ENCODE measurements around the gene GPR39.

The GPR39 gene

DNA sequence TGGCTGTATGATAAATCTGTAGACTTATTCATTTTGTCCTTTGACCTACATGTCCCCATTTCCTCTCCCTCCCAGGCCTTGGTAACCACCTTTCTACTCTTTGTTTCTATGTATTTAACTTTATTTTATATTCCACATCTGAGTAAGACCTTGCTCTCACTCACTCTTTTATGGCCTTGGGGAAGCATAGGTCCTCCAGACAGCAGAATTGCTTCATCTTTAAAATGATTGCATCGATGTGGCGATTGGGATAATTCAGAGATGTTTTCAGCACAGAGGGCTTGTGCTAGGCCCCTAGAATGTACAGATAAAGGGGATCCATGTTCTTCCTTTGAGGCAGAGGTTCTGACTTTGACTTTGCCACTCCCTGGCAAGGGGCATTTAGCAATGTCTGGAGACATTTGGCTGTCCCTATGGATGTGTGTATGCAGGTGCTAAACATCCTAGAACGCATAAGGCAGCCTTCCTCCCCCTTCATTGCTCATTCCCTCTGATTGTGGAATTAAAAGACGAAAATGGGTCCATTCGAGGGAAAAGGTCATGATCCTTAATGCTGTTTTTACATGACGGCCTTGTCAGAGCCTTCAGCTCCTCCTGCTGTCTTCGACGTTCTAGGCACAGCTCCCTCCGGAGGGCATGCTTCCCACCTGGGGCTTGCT, 1.2 kb upstream of the GPR39 start:
- DNase-seq = no peak

DNA sequence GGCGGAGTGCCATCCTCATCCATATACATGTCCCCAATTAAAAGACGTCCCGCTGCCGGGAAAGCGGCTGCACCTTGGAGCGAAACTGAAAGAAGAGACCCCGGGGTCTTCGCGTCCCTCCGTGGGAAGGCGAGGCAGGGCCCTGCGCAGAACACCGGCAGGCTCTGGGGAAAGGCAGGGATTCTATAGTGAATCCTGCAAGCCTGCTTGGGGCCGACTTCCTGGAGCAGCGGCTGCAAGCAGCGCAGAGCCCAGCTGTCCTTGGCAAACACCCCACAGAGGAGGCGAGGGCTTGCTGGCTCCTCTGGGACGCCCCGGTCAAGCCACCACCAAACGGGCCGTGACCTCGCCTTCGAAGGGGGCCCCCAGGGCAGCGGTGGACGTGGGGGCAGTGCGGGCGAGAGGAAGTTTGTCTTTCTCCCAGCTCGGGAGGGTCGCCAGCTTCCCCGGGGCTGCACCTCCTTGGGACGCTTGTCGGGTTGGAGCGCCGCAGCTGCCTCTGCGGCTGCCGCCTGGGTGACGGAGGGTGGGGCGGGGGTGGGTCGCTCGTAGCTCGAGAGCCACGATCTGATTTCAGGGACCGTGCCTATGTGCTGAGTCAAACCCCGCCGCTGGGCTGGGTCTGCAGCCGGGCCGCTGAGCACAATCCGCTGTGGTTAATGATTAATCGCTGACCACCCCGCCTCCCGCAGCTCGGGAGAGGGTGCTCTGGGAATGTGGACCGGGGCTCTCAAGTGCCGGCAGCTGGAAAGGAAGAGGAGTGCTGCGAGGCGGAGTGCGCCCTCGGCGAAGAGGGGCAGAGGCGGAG, 486 bp upstream of the GPR39 start:
- DNase-seq = no peak

DNA sequence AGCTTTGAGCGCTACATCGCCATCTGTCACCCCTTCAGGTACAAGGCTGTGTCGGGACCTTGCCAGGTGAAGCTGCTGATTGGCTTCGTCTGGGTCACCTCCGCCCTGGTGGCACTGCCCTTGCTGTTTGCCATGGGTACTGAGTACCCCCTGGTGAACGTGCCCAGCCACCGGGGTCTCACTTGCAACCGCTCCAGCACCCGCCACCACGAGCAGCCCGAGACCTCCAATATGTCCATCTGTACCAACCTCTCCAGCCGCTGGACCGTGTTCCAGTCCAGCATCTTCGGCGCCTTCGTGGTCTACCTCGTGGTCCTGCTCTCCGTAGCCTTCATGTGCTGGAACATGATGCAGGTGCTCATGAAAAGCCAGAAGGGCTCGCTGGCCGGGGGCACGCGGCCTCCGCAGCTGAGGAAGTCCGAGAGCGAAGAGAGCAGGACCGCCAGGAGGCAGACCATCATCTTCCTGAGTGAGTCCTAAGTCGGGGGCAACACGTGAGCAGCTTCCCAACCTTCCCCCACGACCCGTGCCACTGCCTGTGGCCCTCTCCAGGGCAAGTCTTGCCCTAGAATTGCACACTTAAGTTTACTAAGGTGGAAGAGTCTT, 928 bp downstream of the GPR39 start:
- DNase-seq = no peak

DNA sequence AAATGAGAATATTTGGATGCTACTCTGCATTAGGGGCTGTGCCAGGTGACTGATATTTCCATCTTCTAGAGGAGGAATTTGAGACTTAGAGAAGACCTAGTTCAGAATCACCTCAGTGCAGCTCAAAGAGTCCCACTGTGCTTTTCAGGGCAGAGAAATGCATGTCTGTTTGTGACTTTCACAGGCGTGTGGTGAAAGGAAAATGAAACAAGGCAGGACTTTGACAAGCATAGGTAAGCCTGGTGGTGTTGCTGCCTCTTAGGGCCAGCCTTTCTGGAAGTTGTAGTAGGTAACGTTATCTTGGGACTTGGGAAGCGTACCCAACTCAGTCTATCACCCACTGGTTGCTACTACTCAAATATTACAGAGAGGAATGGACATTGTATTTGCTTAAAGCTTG, 2.6 kb downstream of the GPR39 start:
- DNase-seq = no peak

DNA sequence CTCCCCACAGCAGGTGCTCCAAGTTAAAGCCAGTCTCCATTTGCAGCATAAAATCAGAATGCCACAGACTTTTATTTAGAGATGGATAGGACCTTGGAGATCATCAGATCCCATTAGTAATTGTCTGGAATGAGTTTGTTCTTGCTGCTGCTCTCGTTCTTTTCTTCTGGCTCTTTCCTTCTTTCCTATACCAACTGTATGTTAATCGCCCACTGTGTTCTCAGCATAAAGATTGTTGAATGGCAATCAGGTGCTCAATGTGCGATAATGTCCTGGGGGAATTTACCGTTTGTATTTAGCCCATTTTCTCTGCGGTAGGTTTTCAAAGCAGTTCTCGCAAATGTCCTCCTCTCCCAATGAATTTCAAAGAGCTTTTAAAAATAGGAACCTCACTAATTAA, 3.3 kb downstream of the GPR39 start:
- no peak for DNase-seq

DNA sequence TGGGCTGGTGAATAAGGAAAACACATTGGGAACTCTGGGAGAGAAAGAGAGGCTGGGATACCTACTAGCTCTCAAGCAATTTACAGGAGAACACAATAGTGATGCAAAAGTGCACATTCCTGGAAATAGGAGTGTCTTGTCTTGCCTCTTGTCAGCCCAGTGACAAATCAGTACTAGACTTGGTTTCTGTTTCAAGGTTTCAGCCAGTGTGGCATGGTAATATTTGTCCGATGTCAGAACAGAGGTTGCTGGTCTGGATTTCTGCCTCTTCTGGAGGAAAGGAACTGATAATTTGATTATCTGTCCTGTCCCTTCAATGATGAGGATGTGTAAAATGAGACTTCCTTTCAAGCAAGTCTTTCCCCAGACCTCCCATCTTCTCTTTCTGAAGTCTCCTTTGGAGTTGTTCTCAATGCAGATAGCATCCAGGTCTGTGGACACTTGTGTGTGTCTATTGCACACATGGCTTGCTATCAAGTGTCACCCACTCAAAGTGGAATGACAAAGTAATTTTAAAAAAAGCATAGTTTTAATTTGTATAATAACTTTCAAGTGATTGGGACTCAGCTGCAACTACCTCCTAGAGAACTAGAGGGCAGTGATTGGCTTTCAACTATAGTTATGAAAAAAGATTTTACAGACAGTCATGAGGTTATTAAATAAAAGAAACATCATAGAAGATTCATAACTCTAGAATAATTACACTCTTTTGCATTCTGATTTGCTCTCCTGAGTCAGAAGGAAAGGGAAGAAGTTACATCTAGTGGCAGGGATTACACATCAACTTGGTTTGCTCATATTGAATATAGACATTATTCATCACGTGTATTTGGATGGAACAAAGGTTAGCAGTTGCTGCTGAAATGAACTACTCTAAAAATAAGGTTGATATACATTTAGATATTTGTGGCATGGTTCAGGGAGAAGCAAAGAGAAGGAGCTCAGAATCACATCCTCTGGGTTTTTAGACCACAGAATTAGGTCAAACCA, 4.5 kb downstream of the GPR39 start:
- no peak for DNase-seq

DNA sequence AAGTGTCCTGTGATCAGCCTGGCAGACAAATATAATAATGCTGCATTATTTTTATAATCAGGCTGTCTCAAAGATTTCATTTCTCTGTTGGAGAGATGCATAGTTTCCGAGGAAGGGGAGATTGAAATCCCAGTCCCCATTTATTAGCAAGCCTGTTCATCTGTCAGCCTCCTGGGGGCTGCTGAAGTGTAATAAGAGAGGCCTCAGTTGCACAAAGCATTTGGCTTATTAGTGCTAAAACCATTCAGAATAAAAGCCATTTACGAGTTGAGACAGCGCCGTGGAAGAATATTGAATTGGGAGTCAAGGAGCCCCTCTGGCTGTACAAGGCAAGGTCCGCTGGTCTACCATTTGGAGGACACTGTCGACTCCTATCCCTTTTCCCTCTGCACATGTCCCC, 6.1 kb downstream of the GPR39 start:
- no peak for DNase-seq

DNA sequence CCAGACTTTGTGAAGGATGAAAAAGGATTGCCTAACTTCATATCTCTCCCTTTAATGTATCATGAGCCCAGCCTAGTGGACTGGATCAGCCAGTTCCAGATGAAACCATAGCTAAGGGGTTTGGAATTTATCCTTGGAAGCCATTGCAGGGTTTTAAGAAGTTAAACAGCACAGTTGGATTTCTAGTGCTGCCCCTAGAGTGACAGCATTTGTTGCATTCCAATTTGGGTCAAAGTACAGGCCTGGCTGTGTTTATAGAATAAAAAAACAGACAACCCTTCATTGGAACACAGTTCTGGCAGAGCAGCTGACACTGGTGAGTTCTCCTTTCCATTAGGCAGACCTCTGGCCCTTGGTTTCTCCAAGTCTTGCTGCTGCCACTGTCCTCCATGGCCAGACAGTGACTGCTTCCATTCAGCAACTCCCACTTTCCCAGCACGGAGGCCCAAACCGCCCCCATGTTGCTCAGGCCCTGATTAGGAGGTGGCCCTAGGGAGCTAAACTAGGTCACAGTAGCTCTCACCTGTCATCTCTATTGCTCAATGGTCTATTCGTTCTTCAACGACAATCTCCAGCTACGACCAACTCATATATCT, 8.0 kb downstream of the GPR39 start:
- no peak for DNase-seq

DNA sequence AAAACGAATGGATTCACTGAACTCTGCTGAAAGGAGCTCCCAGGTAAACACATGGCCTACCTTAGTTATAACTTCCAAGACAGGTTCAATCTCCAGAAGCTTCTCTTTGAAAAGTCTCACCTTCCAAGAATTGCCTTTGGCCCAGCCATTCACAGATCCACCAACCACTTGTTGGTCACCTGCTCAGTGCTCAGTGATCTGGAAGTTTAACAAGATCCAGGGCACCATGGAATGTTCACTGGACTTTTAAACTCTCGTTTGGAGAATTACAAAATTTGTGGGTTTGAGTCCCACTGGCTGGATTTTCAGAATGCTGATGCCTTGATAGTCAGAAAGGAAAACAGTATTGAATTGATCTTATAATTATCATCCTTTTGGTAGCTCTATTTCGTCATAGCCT, 9.4 kb downstream of the GPR39 start:
- DNase-seq = no peak

DNA sequence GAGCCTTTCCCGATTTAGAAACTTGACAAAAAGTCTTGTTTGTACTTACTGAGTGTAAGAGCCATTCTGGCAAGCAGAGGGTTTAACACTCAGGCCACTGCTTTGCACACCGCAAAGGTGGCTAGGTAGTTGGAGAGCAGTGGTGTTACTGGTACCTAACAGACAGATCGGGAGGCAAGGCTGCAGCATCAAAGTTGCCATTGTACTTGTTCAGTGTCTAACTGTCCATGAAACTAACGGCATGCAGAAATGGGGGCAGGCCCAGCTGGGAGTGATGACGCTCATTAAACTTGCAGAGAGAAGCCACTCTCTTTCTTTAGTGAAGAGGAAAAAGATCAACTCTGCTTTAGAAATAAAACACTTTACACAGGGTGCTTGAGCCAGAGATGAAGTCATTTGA, 10.1 kb downstream of the GPR39 start:
- no peak for DNase-seq

DNA sequence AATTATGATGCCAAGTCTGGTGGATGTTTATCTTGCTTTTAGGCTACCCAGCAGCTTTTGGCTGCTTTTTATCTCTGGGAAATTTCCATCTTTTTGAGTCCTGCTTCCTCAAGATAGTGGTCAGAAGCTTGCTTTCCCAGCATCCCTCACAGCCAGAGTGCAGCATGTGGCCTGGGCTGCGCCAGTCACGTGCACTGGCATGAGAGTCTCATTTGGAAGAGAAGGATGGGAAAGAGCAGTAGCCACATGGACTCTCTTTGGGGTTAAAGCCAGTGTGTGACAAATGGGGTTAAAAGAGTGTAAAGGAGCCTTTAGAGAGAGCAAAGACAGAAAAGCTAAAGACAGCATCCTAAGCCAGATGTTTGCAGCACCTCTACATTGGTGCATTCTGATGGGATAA, 12.7 kb downstream of the GPR39 start:
- DNase-seq = no peak

DNA sequence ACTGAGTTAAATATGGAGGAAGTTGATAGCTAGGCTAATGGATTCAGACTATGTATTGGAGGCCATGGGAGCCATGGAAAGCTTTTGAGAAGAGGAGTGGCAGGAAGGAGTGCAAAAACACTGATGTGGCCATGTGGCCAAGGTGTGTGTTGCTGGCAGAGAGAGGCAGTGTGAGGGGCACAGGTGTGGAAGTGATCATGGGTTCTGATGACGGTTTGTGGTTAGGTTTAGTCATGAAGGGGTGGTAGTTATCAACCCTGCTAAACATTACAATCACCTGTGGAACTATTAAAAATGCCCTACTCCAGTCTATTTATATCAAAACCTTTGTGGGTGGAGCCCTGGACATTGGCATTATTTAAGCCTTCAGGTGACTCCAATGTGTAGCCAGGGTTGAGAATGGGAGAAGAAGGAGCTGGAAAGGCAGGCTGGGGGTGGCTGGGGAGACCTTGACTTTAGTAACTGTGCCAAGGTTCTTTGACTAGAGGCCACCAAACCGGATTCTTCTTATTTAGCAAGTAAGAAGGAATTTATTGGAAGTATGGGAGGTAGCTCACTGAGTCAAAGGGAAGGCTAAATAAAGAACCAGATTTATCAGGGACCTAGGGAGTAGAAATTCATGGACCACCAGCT, 13.5 kb downstream of the GPR39 start:
- no peak for DNase-seq

DNA sequence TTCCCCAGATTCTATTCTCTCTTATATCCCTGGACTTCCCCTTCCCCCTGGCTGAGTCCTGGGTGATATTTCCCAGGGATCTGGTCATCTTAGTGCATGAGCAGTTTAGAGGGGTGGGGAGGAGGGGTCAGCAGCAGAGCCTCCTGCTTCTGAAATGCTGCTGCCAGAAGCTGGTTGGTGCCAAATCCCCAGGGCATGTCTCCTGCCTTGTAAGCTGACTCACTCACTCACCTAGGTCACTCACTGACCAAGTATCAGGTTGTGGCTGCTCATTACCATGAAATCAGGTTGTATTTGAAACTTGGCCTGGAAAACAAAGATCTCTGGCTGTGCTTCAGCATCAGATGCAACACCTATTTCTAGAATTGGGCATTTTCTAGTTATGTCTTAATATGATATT, 14.3 kb downstream of the GPR39 start:
- no peak for DNase-seq

DNA sequence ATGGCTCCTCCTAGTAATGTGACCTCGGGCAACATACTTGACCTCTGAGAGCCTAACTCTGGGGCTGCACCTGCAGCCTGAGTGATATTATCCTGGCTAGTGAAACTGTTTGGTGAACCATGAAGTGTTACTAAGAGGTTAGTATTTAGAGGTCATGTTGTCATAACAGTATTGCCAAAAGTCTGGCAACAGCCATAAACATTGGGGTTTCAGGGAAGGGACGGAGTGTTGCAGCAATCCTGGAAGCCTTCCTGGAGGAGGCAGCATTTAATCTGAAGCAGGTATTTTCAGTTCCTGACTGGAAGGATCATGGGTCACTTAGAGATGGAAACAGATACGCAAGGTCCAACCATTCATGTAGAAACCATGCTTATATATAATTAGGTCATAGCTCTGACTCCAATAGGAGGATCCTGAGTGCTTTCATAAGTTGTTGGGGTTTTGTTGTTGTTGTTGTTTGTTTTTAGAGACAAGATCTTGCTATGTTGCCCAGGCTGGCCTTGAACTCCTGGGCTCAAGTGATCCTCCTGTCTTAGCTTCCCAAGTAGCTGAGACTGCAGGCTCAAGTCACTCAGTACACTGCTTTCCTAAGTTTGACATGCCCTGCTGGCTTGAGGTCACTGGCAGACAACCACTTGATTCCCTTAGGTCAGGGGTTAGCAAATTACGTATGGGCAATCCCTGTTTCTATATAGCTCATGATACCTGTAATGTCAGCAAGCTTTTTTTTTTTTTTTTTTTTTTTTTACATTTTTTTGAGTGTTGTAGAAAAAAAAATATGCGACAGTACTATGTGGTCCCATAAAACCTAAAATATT, 21.5 kb downstream of the GPR39 start:
- no peak for DNase-seq

DNA sequence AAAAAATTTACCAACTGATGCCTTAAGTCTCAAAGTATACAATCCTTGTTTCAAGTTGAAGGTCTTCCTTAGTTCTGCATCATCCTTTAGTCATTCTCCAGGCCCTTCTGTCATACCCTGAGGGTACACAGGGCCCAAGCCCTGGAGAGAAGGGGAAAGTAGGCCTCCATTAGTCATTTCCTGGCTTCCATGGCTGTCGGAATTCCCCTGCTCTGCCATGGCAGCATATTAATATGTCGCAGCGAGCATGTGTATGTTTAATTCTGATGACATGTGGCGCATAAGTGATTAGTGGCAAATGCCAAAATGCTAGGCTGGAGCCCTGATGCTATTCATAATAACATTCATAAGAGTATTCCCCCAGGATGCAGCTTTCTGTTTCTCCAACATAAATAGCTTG, 22.1 kb downstream of the GPR39 start:
- DNase-seq = no peak

DNA sequence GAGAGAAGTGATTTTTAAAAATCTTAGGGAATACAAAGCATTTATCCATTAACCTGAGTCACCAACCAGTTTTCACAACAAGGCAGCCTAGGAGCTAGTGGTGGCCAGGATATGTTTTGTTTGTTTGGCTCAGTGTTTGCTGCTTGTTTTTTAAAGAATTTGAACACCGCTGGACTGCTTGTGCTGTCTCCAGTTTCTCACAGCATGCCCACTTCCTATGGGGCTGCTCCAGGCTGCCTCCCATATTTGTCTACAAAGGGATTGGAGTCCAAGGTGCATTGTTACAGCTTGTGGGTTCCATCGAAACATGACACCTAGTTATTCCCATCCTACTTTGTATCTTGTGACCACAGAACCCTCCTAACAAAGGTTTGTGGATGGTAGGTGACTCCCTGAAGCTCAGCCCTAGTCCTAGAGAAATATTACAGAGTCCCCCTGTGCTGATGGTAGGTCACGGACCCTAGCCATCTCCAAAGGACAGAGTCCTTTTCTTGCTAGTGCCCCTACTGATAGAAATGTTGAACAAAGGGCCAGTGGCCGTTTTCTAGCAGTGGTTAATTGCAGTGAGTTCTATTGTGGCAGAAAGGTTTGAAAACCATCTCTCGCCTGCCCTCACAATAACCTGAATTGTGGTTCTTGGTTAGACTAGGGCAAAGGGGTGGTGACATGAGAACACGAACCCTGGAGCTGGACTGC, 23.2 kb downstream of the GPR39 start:
- no peak for DNase-seq

DNA sequence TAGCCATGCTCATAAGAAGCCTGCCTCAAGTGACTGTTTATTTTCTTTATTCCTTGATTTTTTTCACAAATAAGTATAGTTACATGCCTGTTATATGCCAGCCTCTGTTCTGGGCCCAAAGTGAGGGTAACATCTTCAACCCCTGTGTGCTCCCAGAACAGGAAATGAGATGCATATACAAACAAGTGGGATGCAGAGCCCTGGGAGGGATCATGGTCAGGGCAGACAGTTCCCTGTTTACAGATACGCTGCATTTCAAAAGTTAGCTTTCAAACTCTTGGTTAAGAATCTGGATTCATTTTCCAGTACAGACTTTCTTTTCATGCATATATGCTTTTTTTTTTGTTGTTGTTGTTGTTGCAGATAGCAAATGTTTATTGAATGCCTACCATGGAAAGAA, 24.4 kb downstream of the GPR39 start:
- DNase-seq = no peak

DNA sequence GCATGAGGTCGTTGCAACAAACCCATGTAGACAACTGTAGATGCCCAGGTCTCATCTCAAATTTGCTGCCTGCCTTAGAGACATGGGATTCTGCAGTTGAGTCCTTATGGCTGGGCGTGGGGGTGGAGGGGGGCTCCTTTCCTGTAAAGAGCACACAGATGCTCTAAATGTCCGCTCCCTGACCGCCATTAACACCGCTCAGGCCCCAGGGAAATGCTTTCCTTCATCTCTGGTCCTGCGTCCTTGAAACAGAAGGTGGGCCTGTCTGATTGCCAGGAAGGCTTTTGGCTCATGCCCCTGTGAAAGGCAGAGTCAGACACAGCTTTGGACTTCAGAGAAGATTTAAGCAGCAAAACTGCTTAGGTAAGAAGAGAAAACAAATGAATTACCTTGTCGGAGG, 25.7 kb downstream of the GPR39 start:
- no peak for DNase-seq

DNA sequence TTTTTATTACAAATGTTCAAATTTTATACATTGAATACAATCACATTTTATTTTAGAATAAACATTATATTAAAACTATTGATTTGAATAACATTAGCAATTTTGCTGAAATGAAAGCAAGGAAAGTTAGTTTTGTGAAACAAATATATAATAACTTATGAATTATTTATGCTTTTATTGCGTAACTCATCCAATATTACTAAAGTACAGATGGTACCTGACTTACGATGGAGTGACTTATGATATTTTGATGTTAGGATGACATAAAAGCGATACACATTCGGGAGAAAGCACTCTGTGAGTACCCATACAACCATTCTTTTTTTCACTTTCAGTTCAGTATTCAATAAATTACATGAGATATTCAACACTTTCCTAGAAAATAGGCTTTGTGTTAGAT, 26.5 kb downstream of the GPR39 start:
- no peak for DNase-seq

DNA sequence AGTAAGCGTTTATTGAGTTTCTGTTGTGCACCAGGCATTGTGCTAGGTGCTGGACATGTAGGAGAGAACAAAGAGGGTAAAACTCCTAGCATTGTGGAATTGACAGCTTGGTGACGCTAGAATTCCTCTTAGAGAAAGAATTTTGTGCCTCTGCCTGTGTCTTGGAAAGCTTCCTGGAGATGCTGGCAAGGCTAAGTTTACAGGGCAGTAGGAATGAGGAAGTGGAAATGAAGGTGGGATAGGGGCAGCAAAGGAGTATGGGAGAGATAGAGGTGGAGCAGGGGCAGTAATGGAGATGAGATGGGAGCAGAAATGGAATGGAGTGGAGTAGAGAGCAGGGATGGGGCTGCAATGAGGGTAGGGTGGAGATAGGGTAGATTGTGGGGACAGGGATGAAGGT, 29.8 kb downstream of the GPR39 start:
- DNase-seq = no peak

DNA sequence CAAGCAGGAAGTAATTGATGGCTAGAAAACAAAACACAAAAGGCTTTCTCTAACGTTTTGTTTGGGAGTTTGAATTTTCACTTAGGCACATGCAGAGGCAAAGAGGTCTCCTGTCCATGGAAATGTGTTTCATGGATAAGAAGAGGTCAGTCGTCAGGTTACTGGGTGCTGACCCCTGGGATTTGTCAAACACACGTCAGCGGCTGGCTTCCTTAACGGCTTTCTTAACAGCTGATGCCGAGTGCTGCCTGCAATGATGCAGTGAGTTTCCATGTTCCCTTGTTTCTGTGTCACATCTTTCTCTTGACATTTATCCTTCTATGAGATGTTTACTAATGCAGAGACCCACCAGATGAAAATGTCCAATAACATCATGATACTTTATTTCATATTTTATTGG, 31.7 kb downstream of the GPR39 start:
- DNase-seq = no peak

All from CD4-positive, alpha-beta T cell treated with Interleukin-6 for 4 hours (primary cell).